Neural cell (in vitro differentiated cells): ENCODE results near the gene TNFRSF4.

Experiments
- EP300 ChIP-seq: fragments of 450-650 bp; conservative IDR thresholded peaks from 2 replicates; pipeline ENCODE4 v1.6.1; 2014; ENCODE audit warnings: antibody characterized with exemption, mild to moderate bottlenecking, moderate library complexity; ENCODE audit not compliant: poor library complexity, severe bottlenecking
- EZH2 ChIP-seq: fragments of 200-600, 300-800 bp; shearing (Covaris generic), sonication (generic); IDR thresholded peaks from 2 replicates; pipeline ENCODE4 v1.6.1; 2014; ENCODE audit warnings: antibody characterized with exemption, low read length, borderline replicate concordance, mild to moderate bottlenecking; ENCODE audit not compliant: insufficient read depth, poor library complexity, severe bottlenecking
- TF ChIP-seq, protein P1 (sequence below): fragments of 450-650 bp; IDR thresholded peaks from 2 replicates; pipeline ENCODE4 v1.5.1; 2014; ENCODE audit warnings: antibody characterized with exemption, mild to moderate bottlenecking, moderate library complexity; ENCODE audit not compliant: poor library complexity, severe bottlenecking
- TF ChIP-seq, protein P2 (sequence below): IDR thresholded peaks from 2 replicates; pipeline ENCODE4 v1.6.1; 2012; ENCODE audit warnings: borderline replicate concordance

- TF ChIP-seq, protein P1, sequence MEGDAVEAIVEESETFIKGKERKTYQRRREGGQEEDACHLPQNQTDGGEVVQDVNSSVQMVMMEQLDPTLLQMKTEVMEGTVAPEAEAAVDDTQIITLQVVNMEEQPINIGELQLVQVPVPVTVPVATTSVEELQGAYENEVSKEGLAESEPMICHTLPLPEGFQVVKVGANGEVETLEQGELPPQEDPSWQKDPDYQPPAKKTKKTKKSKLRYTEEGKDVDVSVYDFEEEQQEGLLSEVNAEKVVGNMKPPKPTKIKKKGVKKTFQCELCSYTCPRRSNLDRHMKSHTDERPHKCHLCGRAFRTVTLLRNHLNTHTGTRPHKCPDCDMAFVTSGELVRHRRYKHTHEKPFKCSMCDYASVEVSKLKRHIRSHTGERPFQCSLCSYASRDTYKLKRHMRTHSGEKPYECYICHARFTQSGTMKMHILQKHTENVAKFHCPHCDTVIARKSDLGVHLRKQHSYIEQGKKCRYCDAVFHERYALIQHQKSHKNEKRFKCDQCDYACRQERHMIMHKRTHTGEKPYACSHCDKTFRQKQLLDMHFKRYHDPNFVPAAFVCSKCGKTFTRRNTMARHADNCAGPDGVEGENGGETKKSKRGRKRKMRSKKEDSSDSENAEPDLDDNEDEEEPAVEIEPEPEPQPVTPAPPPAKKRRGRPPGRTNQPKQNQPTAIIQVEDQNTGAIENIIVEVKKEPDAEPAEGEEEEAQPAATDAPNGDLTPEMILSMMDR = no peak
- TF ChIP-seq, protein P2, sequence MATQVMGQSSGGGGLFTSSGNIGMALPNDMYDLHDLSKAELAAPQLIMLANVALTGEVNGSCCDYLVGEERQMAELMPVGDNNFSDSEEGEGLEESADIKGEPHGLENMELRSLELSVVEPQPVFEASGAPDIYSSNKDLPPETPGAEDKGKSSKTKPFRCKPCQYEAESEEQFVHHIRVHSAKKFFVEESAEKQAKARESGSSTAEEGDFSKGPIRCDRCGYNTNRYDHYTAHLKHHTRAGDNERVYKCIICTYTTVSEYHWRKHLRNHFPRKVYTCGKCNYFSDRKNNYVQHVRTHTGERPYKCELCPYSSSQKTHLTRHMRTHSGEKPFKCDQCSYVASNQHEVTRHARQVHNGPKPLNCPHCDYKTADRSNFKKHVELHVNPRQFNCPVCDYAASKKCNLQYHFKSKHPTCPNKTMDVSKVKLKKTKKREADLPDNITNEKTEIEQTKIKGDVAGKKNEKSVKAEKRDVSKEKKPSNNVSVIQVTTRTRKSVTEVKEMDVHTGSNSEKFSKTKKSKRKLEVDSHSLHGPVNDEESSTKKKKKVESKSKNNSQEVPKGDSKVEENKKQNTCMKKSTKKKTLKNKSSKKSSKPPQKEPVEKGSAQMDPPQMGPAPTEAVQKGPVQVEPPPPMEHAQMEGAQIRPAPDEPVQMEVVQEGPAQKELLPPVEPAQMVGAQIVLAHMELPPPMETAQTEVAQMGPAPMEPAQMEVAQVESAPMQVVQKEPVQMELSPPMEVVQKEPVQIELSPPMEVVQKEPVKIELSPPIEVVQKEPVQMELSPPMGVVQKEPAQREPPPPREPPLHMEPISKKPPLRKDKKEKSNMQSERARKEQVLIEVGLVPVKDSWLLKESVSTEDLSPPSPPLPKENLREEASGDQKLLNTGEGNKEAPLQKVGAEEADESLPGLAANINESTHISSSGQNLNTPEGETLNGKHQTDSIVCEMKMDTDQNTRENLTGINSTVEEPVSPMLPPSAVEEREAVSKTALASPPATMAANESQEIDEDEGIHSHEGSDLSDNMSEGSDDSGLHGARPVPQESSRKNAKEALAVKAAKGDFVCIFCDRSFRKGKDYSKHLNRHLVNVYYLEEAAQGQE = no peak
- TF ChIP-seq EZH2 = no peak
- TF ChIP-seq EP300 = no peak
These were observed 43.5 kb downstream of the TNFRSF4 start for GRCh38 chr1:1170215-1171091.
